Activated CD4-positive, alpha-beta T cell treated with anti-CD3 and anti-CD28 coated beads, Interleukin-2, amount 50 U/mL, for 16 hours (primary cell): ENCODE data around the gene DGLUCY.
"Not testable (repeated sequence)": the region's sequence is repeated elsewhere in the genome, so short reads cannot be mapped to it uniquely, and the experiment has no call there.

Experiments used
- DNase-seq: peaks from one replicate; pipeline ENCODE4 v3.0.0-alpha.2; 2020

The DGLUCY gene

GRCh38 chr14:91264151-91265150 lies 150.6 kb downstream of the DGLUCY start:
- no peak for DNase-seq

GRCh38 chr14:91265404-91265803 lies 151.5 kb downstream of the DGLUCY start:
- no peak for DNase-seq

DNA sequence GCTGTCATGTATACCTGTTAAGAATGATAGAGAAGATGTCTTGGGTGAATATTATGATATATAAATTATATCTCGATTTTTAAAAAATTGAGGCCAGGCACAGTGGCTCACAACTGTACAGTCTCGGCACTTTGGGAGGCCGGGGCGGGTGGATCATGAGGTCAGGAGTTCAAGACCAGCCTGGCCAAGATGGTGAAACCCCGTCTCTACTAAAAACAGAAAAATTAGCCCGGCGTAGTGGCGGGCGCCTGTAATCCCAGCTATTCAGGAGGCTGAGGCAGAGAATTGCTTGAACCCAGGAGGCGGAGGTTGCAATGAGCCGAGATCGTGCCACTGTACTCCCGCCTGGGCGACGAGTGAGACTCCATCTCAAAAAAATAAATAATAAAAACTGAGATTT lies 152.4 kb downstream of the DGLUCY start:
- DNase-seq, result not testable (repeated sequence)

DNA sequence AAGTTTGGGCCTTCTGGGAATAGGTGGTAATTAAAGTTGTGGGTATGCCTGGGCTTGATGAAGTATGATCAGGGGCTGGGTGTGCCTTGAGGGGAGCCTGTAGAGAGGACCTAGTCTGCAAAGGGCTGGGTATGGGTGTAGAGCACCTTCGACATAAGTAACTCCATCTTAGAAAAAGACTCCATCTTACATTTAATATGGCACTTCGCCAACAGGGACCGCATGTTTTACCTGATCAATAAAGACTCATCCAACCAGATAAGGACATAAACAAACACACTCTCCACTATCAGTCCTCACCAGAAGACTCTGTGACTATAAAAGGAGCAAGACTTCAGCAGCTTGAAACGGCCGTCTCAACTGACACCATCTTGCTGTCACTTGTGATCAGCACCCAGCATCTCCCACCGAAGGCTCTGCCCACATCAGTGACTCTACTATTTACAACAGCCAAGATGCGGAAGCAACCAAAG lies 154.1 kb downstream of the DGLUCY start:
- DNase-seq, result no peak

DNA sequence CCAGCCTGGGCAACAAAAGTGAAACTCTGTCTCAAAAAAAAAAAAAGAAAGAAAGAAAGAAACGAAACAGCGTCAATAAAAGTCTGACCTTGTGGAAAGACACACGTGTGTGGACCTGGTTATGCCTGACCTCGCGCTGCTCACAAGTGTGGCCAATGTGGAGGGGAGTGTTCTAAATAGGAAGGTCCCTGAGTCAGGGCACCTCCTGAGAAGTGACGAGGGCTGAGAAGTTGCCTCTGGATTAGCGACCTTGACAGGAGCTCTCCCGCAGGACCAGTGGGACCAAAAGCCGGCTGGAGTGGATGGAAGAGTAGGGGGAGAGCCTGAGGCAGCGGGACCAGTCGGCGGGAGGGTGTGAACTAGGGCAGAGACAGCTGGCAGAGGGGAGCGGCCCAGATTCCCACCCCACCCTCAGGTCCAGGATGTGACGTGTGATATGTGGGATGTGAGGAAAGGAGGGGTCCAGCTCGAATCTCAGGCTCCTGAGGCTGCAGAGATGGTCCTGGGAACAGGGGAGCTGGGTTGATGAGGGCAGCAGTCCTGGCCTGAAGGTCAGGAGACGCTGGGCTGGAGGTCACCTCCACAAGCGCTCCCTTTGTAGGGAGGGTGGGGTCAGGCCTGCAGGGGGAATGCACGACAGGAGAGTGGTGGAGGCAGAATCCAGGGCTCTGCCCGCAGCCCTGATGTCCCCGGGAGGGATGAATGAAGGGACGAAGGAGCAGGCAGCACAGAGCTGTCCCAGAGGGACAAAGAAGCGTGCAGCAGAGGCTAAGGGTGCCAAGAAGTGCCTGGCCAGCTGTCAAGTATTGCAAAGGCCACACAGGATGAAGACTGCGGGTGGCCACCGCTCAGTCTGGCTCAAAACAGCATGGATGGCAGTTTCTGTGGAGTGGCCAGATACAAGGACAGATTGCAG lies 155.5 kb downstream of the DGLUCY start:
- DNase-seq, result no peak

GRCh38 chr14:91270188-91270587 lies 156.3 kb downstream of the DGLUCY start:
- no peak for DNase-seq

GRCh38 chr14:91270619-91271018 lies 156.7 kb downstream of the DGLUCY start:
- no peak for DNase-seq

- DNase-seq, result no peak
Observed at GRCh38 chr14:91271639-91272038, 157.8 kb downstream of the DGLUCY start.

DNA sequence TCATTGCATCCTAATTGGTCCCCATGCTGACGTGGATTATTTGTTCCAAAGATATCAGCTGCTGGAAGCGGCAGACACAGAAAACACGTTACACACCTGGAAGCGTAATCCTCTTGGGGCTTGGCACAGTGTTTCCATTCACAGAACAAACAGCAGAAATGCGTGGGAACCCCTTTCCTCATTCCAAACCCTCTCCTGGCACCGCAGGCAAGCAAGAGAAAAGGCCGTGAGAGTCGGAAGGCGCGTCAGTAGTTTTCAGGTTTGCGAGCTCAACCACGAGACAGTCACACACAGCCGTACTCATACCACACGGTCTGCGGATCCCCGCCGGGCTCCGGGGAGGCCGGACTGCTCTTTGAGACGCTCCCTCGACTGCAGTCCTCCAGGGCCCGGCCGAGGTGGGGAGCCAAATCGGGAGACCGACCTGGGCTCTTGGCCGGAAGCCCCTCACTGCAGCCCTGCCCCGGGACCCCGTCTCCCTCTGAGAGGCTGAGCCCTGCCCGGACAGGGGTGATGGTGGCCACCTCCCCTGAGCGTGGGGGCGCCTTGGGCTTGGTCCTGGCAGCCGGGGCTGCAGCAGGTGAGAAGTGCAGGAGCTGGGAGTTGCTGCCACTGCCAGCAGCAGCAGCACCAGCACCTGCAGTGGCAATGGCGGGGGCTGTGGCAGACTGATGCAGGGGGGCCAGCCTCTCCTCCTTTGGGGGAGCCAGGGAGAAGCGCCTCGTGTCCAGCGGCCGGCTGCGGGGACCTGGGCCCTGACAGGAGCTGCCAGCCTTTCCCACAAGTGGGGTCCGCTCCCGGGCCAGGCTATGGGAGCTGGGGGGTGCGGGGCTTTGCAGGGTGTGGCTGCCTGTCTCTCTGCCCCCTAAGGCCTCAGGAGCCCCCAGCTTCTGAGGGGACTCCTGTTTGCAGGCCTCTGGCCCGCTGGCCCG lies 158.7 kb downstream of the DGLUCY start:
- DNase-seq, result no peak

DNA sequence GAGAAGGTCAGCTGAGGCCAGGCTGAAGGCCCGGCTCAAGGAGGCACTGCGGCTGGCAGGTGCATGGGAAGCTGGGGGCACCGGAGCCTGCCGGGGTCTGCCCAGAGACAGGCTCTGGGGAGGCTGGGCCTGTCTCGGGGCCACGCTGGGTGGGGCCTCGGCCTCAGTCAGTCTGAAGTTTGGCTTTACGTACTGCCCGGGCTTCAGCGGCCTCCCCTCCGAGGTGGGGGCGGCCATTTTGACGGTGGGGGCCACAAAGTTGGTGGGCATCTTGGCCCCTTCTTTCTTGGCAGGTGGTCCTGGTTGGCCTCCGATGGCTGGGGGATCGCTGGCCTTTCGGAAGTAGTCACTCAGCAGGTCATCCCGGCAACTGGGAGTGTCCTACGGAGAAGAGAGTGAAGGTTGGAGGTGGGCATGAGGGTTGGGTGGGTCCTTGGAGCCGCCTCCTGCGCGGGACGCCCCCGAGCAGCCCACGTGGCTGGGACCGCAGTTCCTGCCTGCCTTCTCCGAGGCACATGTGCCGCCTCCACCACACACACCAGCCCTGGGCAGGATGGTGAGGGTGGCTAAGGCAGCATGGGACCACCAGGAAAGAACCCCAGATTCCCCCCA lies 159.5 kb downstream of the DGLUCY start:
- DNase-seq, result no peak

GRCh38 chr14:91273885-91274273 lies 160.0 kb downstream of the DGLUCY start:
- no peak for DNase-seq

DNA sequence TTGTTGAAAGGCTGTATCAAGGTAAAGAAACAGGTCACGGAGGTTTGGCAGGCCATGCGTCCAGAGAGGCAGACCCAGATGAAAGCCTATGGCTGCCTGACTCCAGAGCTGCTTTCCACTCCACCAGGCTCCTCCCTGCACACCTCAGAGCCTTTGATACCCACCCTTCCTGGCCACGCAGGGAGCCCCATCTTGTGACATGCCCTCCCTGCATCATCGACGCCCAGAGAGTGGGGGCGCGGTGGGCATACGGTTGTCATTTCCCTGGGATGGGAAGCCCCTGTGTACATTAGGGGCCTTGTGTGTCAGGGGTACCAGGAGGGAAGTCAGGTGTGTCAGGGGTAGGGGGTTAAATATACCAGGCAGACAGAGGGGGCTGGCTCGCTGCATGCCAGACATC lies 160.9 kb downstream of the DGLUCY start:
- DNase-seq, result no peak
